Activated naive CD8-positive, alpha-beta T cell treated with anti-CD3 and anti-CD28 coated beads, Interleukin-2, amount 50 U/mL, for 24 hours (primary cell): ENCODE results near the gene OR1D2.
"Not testable (repeated sequence)": the region's sequence is repeated elsewhere in the genome, so short reads cannot be mapped to it uniquely, and the experiment has no call there.

ENCODE experiments used
- ATAC-seq: fragments of 150-1000 bp; cut with Tn5 transposase; one replicate; pipeline ENCODE4 v1.10.0; 2021
- DNase-seq: peaks from one replicate; pipeline ENCODE4 v3.0.0; 2021
- H3K27ac Mint-ChIP-seq: one replicate; pipeline ENCODE4 v1.8.0; 2021; ENCODE audit warnings: mild to moderate bottlenecking, mixed read lengths
- H3K27me3 Mint-ChIP-seq: one replicate; pipeline ENCODE4 v1.8.0; 2021; ENCODE audit warnings: mixed read lengths
- H3K36me3 Mint-ChIP-seq: one replicate; pipeline ENCODE4 v1.8.0; 2021; ENCODE audit warnings: low read depth, mixed read lengths
- H3K4me1 Mint-ChIP-seq: one replicate; pipeline ENCODE4 v1.8.0; 2021; ENCODE audit warnings: mixed read lengths
- H3K4me3 Mint-ChIP-seq: one replicate; pipeline ENCODE4 v1.8.0; 2021; ENCODE audit warnings: mild to moderate bottlenecking, moderate library complexity, mixed read lengths
- H3K9me3 Mint-ChIP-seq: one replicate; pipeline ENCODE4 v1.8.0; 2021; ENCODE audit warnings: mixed read lengths

Gene OR1D2

GRCh38 chr17:3104322-3104721 lies at the start of gene OR1D2:
OR1D2 (minus strand) TSS chr17:3104422; CDS start chr17:3092996, 11,426 bp downstream.
- no peaks in the 10 kb centered on the region for H3K36me3 Mint-ChIP-seq
- DNase-seq (no peak), ATAC-seq (no peak)
- H3K4me1 Mint-ChIP-seq = no peaks in the 10 kb centered on the region
- H3K27me3 Mint-ChIP-seq = peaks cover 13% of the 10 kb centered on the region
- H3K27ac Mint-ChIP-seq = no peak within 1 kb of the TSS
- no peak within 1 kb of the TSS for H3K4me3 Mint-ChIP-seq
- H3K9me3 Mint-ChIP-seq = peaks cover 30% of the 10 kb centered on the region

GRCh38 chr17:3137494-3137893 lies 33.3 kb upstream of the OR1D2 start:
- Mint-ChIP-seq H3K27me3 (peaks cover 27% of the 10 kb centered on the region), H3K9me3 (peaks cover 16% of the 10 kb centered on the region)
- H3K4me1 Mint-ChIP-seq, ATAC-seq, DNase-seq, H3K36me3 Mint-ChIP-seq, H3K4me3 Mint-ChIP-seq, H3K27ac Mint-ChIP-seq: not testable (repeated sequence)

- H3K4me1 Mint-ChIP-seq = no peaks in the 10 kb centered on the region
- no peak within 1 kb of the TSS for H3K4me3 Mint-ChIP-seq
- H3K36me3 Mint-ChIP-seq = no peaks in the 10 kb centered on the region
- ATAC-seq (no peak), DNase-seq (no peak)
- H3K27me3 Mint-ChIP-seq = peaks cover 20% of the 10 kb centered on the region
- H3K27ac Mint-ChIP-seq = no peak within 1 kb of the TSS
- no peaks in the 10 kb centered on the region for H3K9me3 Mint-ChIP-seq
Observed at GRCh38 chr17:3127451-3127850, 23.2 kb upstream of the OR1D2 start, which contains the start of gene OR1G1. OR1G1 (minus strand) TSS chr17:3127551; CDS start chr17:3127551, 0 bp downstream.

- H3K27ac Mint-ChIP-seq, H3K4me1 Mint-ChIP-seq, H3K27me3 Mint-ChIP-seq, H3K36me3 Mint-ChIP-seq, H3K4me3 Mint-ChIP-seq, ATAC-seq, DNase-seq: not testable (repeated sequence)
- H3K9me3 Mint-ChIP-seq = peaks cover 15% of the 10 kb centered on the region
Observed at GRCh38 chr17:3073850-3074249, 30.4 kb downstream of the OR1D2 start.

- not testable (repeated sequence) for H3K36me3 Mint-ChIP-seq, H3K27me3 Mint-ChIP-seq, H3K4me3 Mint-ChIP-seq, H3K9me3 Mint-ChIP-seq, H3K27ac Mint-ChIP-seq, ATAC-seq, DNase-seq, H3K4me1 Mint-ChIP-seq
Observed at GRCh38 chr17:3065192-3065591, 39.0 kb downstream of the OR1D2 start.

GRCh38 chr17:3063507-3063906 lies 40.7 kb downstream of the OR1D2 start, which contains the start of gene OR1D5:
OR1D5 (minus strand) TSS chr17:3063607; CDS start chr17:3063607, 0 bp downstream.
- not testable (repeated sequence) for H3K9me3 Mint-ChIP-seq, H3K4me3 Mint-ChIP-seq, DNase-seq, H3K4me1 Mint-ChIP-seq, ATAC-seq, H3K27ac Mint-ChIP-seq, H3K27me3 Mint-ChIP-seq, H3K36me3 Mint-ChIP-seq

- not testable (repeated sequence) for H3K27ac Mint-ChIP-seq
Observed at GRCh38 chr17:3062824-3063377, 41.3 kb downstream of the OR1D2 start.

GRCh38 chr17:3054868-3055267 lies 49.4 kb downstream of the OR1D2 start:
- DNase-seq, H3K4me3 Mint-ChIP-seq, H3K9me3 Mint-ChIP-seq, H3K27me3 Mint-ChIP-seq, H3K27ac Mint-ChIP-seq, H3K36me3 Mint-ChIP-seq, H3K4me1 Mint-ChIP-seq, ATAC-seq: not testable (repeated sequence)

More at GRCh38 chr17:3062824-3063377, 41.3 kb downstream of the OR1D2 start:
- H3K4me1 Mint-ChIP-seq, H3K36me3 Mint-ChIP-seq, DNase-seq, H3K4me3 Mint-ChIP-seq, H3K9me3 Mint-ChIP-seq, H3K27me3 Mint-ChIP-seq, ATAC-seq: not testable (repeated sequence)

GRCh38 chr17:3049705-3050295 lies 54.4 kb downstream of the OR1D2 start:
- H3K9me3 Mint-ChIP-seq = no peaks in the 10 kb centered on the region
- peaks cover 12% of the 10 kb centered on the region for H3K4me1 Mint-ChIP-seq
- H3K27me3 Mint-ChIP-seq = no peaks in the 10 kb centered on the region
- peak overlapping the region; percentile 84 for H3K4me3 Mint-ChIP-seq
- no peak overlapping the region for H3K27ac Mint-ChIP-seq
- DNase-seq (no peak), ATAC-seq (no peak)
- no peaks in the 10 kb centered on the region for H3K36me3 Mint-ChIP-seq

GRCh38 chr17:3048727-3049471 lies 55.3 kb downstream of the OR1D2 start:
- ATAC-seq = peak; percentile 99

GRCh38 chr17:3046753-3047152 lies 57.5 kb downstream of the OR1D2 start:
- Mint-ChIP-seq H3K4me1 (peaks cover 12% of the 10 kb centered on the region), H3K9me3 (peaks cover 16% of the 10 kb centered on the region), H3K27ac (no peak overlapping the region), H3K27me3 (peaks cover 6% of the 10 kb centered on the region), H3K4me3 (no peak overlapping the region), H3K36me3 (no peaks in the 10 kb centered on the region)
- no peak for ATAC-seq
- no peak for DNase-seq

More at GRCh38 chr17:3048727-3049471, 55.3 kb downstream of the OR1D2 start:
- Mint-ChIP-seq H3K4me3 (peak overlapping the region; percentile 84), H3K9me3 (peaks cover 6% of the 10 kb centered on the region), H3K4me1 (peaks cover 12% of the 10 kb centered on the region), H3K27me3 (no peaks in the 10 kb centered on the region), H3K36me3 (no peaks in the 10 kb centered on the region), H3K27ac (peak overlapping the region; percentile 75)
- peak; percentile 93 for DNase-seq

GRCh38 chr17:3043737-3044365 lies 60.4 kb downstream of the OR1D2 start:
- Mint-ChIP-seq H3K4me1 (peaks cover 12% of the 10 kb centered on the region), H3K9me3 (peaks cover 16% of the 10 kb centered on the region), H3K4me3 (no peak overlapping the region), H3K36me3 (no peaks in the 10 kb centered on the region), H3K27ac (no peak overlapping the region), H3K27me3 (peaks cover 12% of the 10 kb centered on the region)
- ATAC-seq (no peak), DNase-seq (peak; percentile 25)

GRCh38 chr17:3040882-3041281 lies 63.3 kb downstream of the OR1D2 start:
- DNase-seq (no peak), ATAC-seq (no peak)
- Mint-ChIP-seq H3K36me3 (no peaks in the 10 kb centered on the region), H3K27me3 (peaks cover 12% of the 10 kb centered on the region), H3K9me3 (peaks cover 16% of the 10 kb centered on the region), H3K4me3 (no peak overlapping the region), H3K27ac (no peak overlapping the region), H3K4me1 (peaks cover 5% of the 10 kb centered on the region)

GRCh38 chr17:3039736-3040135 lies 64.5 kb downstream of the OR1D2 start:
- Mint-ChIP-seq H3K27me3 (peaks cover 12% of the 10 kb centered on the region), H3K9me3 (peaks cover 16% of the 10 kb centered on the region), H3K4me1 (peaks cover 5% of the 10 kb centered on the region), H3K36me3 (no peaks in the 10 kb centered on the region), H3K27ac (no peak overlapping the region), H3K4me3 (no peak overlapping the region)
- ATAC-seq = no peak
- no peak for DNase-seq
